ENCODE measurements around the gene ZNF90. TPM values are rescaled to one million over a fixed set of nuclear protein-coding genes. Genes with fewer than 3 reads are reported as not detected.

The ZNF90 gene
- total RNA-seq, 1 experiment from 2014 or later = not detected

DNA sequence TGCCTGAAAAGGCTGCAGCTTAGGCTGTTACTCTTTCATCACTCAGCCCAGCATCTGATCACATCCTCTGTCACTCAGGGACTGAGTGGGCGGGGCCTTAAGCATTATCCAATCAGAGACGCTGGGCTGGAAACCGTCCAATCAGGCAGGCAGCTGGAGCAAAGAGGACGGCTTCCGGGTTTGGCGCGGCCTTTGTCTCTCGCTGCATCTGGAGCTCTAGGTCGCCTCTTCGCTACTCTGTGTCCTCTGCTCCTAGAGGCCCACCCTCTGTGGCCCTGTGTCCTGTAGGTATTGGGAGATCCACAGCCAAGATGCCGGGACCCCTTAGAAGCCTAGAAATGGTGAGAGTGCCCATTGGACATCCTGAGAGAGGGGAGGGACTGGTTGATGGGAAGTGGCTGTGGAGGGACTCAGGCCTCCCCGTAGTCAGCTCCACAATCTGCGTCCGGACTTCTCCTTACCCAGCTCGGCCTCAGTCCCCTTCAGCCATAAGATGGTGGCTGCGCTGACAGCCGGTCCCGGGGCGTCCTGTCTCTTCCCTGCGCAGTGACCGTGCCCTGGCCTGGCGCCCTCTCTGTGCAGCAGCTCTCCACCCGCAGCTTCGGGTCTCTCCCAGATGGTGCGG, 89.3 kb downstream of the ZNF90 start, which contains the start of gene ZNF486:
Gene ZNF486, plus strand, starts transcription at position 195 of the 625 bp plus-strand sequence. Its CDS starts 117 bp downstream, at position 312.
- BruUV-seq (replicated peaks) = no TSS peak
- Histone ChIP-seq H3K9me3 (ENCODE audit: control insufficient read depth in 1 of 2, insufficient read depth in 1 of 2, low read depth in 1 of 2, low read length in 2 of 2) (peaks cover 4 to 14% of the 10 kb centered on the region in 2 experiments; a peak in 2 of 4 replicates), H3K4me3 (replicated peaks in 1 of 2; ENCODE audit: low read depth in 1 of 2, low read length in 2 of 2) (no peak within 1 kb of the TSS), H3K4me2 (ENCODE audit: low read length) (no peak within 1 kb of the TSS), H3K27me3 (ENCODE audit: insufficient read depth, low read length) (no peaks in the 10 kb centered on the region), H3K9me2 (ENCODE audit: insufficient read depth) (no peaks in the 10 kb centered on the region), H3K79me2 (ENCODE audit: insufficient read depth, low read length) (no peaks in the 10 kb centered on the region), H3K9ac (ENCODE audit: low read length) (no peak within 1 kb of the TSS), H3K4me1 (ENCODE audit: control insufficient read depth in 1 of 2, insufficient read depth in 2 of 2, low read length in 2 of 2) (no peaks in the 10 kb centered on the region), H3K36me3 (ENCODE audit: control insufficient read depth in 1 of 2, insufficient read depth in 2 of 2, low read length in 2 of 2) (no peaks in the 10 kb centered on the region), H2AFZ (ENCODE audit: low read depth, low read length, poor library complexity, severe bottlenecking) (no peak within 1 kb of the TSS), H4K20me1 (ENCODE audit: insufficient read depth) (no peaks in the 10 kb centered on the region), H3K27ac (ENCODE audit: low read depth, low read length) (no peak within 1 kb of the TSS)
- TF ChIP-seq EGR1 (IDR thresholded peaks at IDR 0.05; ENCODE audit: low read depth) = no peak
- no peak for TF ChIP-seq RAD21 (IDR thresholded peaks at IDR 0.05; ENCODE audit: low read depth)
- TF ChIP-seq EZH2phosphoT487 (IDR thresholded peaks at IDR 0.05; ENCODE audit: borderline replicate concordance) = no peak
- TF ChIP-seq SRF (IDR thresholded peaks at IDR 0.05; ENCODE audit: low read depth) = no peak
- TF ChIP-seq CEBPB (IDR thresholded peaks at IDR 0.05; ENCODE audit: low read depth) = no peak
- no peak for TF ChIP-seq CBX3 (IDR thresholded peaks at IDR 0.05; ENCODE audit: low read depth)
- TF ChIP-seq, protein P1, sequence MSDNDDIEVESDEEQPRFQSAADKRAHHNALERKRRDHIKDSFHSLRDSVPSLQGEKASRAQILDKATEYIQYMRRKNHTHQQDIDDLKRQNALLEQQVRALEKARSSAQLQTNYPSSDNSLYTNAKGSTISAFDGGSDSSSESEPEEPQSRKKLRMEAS (IDR thresholded peaks at IDR 0.05) = no peak
- TF ChIP-seq, protein P2, sequence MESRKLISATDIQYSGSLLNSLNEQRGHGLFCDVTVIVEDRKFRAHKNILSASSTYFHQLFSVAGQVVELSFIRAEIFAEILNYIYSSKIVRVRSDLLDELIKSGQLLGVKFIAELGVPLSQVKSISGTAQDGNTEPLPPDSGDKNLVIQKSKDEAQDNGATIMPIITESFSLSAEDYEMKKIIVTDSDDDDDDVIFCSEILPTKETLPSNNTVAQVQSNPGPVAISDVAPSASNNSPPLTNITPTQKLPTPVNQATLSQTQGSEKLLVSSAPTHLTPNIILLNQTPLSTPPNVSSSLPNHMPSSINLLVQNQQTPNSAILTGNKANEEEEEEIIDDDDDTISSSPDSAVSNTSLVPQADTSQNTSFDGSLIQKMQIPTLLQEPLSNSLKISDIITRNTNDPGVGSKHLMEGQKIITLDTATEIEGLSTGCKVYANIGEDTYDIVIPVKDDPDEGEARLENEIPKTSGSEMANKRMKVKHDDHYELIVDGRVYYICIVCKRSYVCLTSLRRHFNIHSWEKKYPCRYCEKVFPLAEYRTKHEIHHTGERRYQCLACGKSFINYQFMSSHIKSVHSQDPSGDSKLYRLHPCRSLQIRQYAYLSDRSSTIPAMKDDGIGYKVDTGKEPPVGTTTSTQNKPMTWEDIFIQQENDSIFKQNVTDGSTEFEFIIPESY (IDR thresholded peaks at IDR 0.05; ENCODE audit: extremely low read depth, insufficient replicate concordance, low read length) = no peak
- no peak for TF ChIP-seq JUND (IDR thresholded peaks at IDR 0.05)
- TF ChIP-seq POLR2A (IDR thresholded peaks at IDR 0.05; ENCODE audit: borderline replicate concordance, extremely low read depth, insufficient read depth, insufficient read length) = no peak
- TF ChIP-seq ZFX (IDR thresholded peaks at IDR 0.05) = no peak
- TF ChIP-seq, protein P3, sequence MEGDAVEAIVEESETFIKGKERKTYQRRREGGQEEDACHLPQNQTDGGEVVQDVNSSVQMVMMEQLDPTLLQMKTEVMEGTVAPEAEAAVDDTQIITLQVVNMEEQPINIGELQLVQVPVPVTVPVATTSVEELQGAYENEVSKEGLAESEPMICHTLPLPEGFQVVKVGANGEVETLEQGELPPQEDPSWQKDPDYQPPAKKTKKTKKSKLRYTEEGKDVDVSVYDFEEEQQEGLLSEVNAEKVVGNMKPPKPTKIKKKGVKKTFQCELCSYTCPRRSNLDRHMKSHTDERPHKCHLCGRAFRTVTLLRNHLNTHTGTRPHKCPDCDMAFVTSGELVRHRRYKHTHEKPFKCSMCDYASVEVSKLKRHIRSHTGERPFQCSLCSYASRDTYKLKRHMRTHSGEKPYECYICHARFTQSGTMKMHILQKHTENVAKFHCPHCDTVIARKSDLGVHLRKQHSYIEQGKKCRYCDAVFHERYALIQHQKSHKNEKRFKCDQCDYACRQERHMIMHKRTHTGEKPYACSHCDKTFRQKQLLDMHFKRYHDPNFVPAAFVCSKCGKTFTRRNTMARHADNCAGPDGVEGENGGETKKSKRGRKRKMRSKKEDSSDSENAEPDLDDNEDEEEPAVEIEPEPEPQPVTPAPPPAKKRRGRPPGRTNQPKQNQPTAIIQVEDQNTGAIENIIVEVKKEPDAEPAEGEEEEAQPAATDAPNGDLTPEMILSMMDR (IDR thresholded peaks at IDR 0.05 in 2 of 3, conservative IDR thresholded peaks at IDR 0.05 in 1 of 3; ENCODE audit: borderline replicate concordance in 1 of 3, insufficient read depth in 1 of 3, low read depth in 2 of 3, low read length in 2 of 3) = no peak
- TF ChIP-seq SIN3A (IDR thresholded peaks at IDR 0.05; ENCODE audit: low read depth) = no peak
- TF ChIP-seq EZH2 (IDR thresholded peaks at IDR 0.05) = no peak
- TF ChIP-seq YY1 (IDR thresholded peaks at IDR 0.05; ENCODE audit: extremely low read depth, insufficient replicate concordance, low read depth, low read length) = no peak
- TF ChIP-seq, protein P4, sequence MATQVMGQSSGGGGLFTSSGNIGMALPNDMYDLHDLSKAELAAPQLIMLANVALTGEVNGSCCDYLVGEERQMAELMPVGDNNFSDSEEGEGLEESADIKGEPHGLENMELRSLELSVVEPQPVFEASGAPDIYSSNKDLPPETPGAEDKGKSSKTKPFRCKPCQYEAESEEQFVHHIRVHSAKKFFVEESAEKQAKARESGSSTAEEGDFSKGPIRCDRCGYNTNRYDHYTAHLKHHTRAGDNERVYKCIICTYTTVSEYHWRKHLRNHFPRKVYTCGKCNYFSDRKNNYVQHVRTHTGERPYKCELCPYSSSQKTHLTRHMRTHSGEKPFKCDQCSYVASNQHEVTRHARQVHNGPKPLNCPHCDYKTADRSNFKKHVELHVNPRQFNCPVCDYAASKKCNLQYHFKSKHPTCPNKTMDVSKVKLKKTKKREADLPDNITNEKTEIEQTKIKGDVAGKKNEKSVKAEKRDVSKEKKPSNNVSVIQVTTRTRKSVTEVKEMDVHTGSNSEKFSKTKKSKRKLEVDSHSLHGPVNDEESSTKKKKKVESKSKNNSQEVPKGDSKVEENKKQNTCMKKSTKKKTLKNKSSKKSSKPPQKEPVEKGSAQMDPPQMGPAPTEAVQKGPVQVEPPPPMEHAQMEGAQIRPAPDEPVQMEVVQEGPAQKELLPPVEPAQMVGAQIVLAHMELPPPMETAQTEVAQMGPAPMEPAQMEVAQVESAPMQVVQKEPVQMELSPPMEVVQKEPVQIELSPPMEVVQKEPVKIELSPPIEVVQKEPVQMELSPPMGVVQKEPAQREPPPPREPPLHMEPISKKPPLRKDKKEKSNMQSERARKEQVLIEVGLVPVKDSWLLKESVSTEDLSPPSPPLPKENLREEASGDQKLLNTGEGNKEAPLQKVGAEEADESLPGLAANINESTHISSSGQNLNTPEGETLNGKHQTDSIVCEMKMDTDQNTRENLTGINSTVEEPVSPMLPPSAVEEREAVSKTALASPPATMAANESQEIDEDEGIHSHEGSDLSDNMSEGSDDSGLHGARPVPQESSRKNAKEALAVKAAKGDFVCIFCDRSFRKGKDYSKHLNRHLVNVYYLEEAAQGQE (IDR thresholded peaks at IDR 0.05; ENCODE audit: low read depth) = no peak
- TF ChIP-seq ELF1 (IDR thresholded peaks at IDR 0.05; ENCODE audit: borderline replicate concordance, low read depth) = no peak
- TF ChIP-seq, protein P5, sequence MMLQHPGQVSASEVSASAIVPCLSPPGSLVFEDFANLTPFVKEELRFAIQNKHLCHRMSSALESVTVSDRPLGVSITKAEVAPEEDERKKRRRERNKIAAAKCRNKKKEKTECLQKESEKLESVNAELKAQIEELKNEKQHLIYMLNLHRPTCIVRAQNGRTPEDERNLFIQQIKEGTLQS (IDR thresholded peaks at IDR 0.05) = no peak
- no peak for TF ChIP-seq ZNF274 (IDR thresholded peaks at IDR 0.05; ENCODE audit: low read depth, low read length)
- ChIA-PET POLR2A (no interaction called here), RAD21 (ENCODE audit: low non-redundant PET in 1 of 2, low total read pairs in 2 of 2, uncharacterized antibody in 2 of 2, unreplicated experiment in 2 of 2) (no interaction called here), CTCF (no interaction called here)
- intact Hi-C loops (cut with micrococcal nuclease) = no loop called here
- DNase-seq (ENCODE audit: low read depth, low spot score) (no peak), ATAC-seq (no peak)

Data from HCT116 (cell line).